HG03558 (cell line): ENCODE data around the gene TMEM101.
"Not testable (repeated sequence)": the region's sequence is repeated elsewhere in the genome, so short reads cannot be mapped to it uniquely, and the experiment has no call there.

Source experiments
- ATAC-seq: cut with Tn5 transposase; IDR thresholded peaks from one replicate; pipeline ENCODE4 v1.9.1; 2021; ENCODE audit warnings: moderate number of reproducible peaks; ENCODE audit not compliant: unreplicated experiment; ENCODE audit errors: extremely low read depth

The TMEM101 gene

GRCh38 chr17:44002141-44002848 is 12.5 kb downstream of the TMEM101 start:
- no peak for ATAC-seq

GRCh38 chr17:44001461-44001920 is 13.3 kb downstream of the TMEM101 start:
- ATAC-seq, result no peak

GRCh38 chr17:44000871-44001460 is 13.8 kb downstream of the TMEM101 start:
- no peak for ATAC-seq

GRCh38 chr17:44000141-44000860 is 14.5 kb downstream of the TMEM101 start:
- ATAC-seq, result no peak

GRCh38 chr17:43999024-43999423 is 15.7 kb downstream of the TMEM101 start:
- ATAC-seq, result no peak

GRCh38 chr17:43998552-43998951 is 16.2 kb downstream of the TMEM101 start:
- ATAC-seq, result no peak

- ATAC-seq, result not testable (repeated sequence)
Measured at GRCh38 chr17:43997180-43997579, 17.6 kb downstream of the TMEM101 start.

- ATAC-seq, result no peak
Measured at GRCh38 chr17:43995150-43995471, 19.7 kb downstream of the TMEM101 start.

GRCh38 chr17:43994272-43995149 is 20.3 kb downstream of the TMEM101 start:
- ATAC-seq, result no peak

- no peak for ATAC-seq
Measured at GRCh38 chr17:43992641-43993040, 22.1 kb downstream of the TMEM101 start.

GRCh38 chr17:43988301-43988700 is 26.5 kb downstream of the TMEM101 start:
- no peak for ATAC-seq

- ATAC-seq, result no peak
Measured at GRCh38 chr17:43987131-43988021, 27.4 kb downstream of the TMEM101 start.

GRCh38 chr17:43986225-43986981 is 28.4 kb downstream of the TMEM101 start:
- no peak for ATAC-seq

- ATAC-seq, result no peak
Measured at GRCh38 chr17:43984521-43984920, 30.2 kb downstream of the TMEM101 start.

GRCh38 chr17:43983515-43984411 is 31.0 kb downstream of the TMEM101 start:
- ATAC-seq, result no peak

- no peak for ATAC-seq
Measured at GRCh38 chr17:43983196-43983514, 31.6 kb downstream of the TMEM101 start.

GRCh38 chr17:43982171-43982570 is 32.6 kb downstream of the TMEM101 start:
- no peak for ATAC-seq

- no peak for ATAC-seq
Measured at GRCh38 chr17:43979671-43980070, 35.1 kb downstream of the TMEM101 start.
